Trophoblast cell (in vitro differentiated cells and primary cell): ENCODE measurements around the gene OSCP1.
A peak's percentile ranks its signal among the peaks of the same experiment; 100 is the strongest.

ENCODE experiments used
- DNase-seq, 2 donors: peaks; one replicate each; pipeline ENCODE4 v3.0.0-alpha.2; 2016
- H2AFZ ChIP-seq: 2 replicates; pipeline ENCODE4 v1.6.1; 2013; ENCODE audit warnings: low read length, moderate library complexity, mild to moderate bottlenecking; ENCODE audit not compliant: insufficient read depth, poor library complexity
- H2AK5ac ChIP-seq: 2 replicates; pipeline ENCODE4 v1.6.1; 2013; ENCODE audit warnings: mild to moderate bottlenecking, low read length
- H2BK120ac ChIP-seq: 2 replicates; pipeline ENCODE4 v1.6.1; 2013; ENCODE audit warnings: low read length, mild to moderate bottlenecking, moderate library complexity; ENCODE audit not compliant: insufficient read depth, poor library complexity
- H2BK12ac ChIP-seq: 2 replicates; pipeline ENCODE4 v1.6.1; 2013; ENCODE audit warnings: mild to moderate bottlenecking, low read length, moderate library complexity
- H2BK5ac ChIP-seq: 2 replicates; pipeline ENCODE4 v1.6.1; 2013; ENCODE audit warnings: low read length, low read depth, moderate library complexity, mild to moderate bottlenecking; ENCODE audit not compliant: poor library complexity
- H3K14ac ChIP-seq: 2 replicates; pipeline ENCODE4 v1.6.1; 2013; ENCODE audit warnings: mild to moderate bottlenecking, low read length
- H3K18ac ChIP-seq: 2 replicates; pipeline ENCODE4 v1.6.1; 2013; ENCODE audit warnings: mild to moderate bottlenecking, low read length
- H3K23ac ChIP-seq: 2 replicates; pipeline ENCODE4 v1.6.1; 2013; ENCODE audit warnings: low read length
- H3K27ac ChIP-seq: 2 replicates; pipeline ENCODE4 v1.5.1; 2013; ENCODE audit warnings: low read depth, mild to moderate bottlenecking, inconsistent platforms, low read length, moderate library complexity
- H3K27me3 ChIP-seq: 2 replicates; pipeline ENCODE4 v1.6.1; 2013; ENCODE audit warnings: inconsistent platforms, mild to moderate bottlenecking, low read length, moderate library complexity; ENCODE audit not compliant: insufficient read depth
- H3K36me3 ChIP-seq, 2 experiments: 1 replicate in 1 of 2; 2 replicates in 1 of 2; pipeline ENCODE4 v1.6.1; 2013; ENCODE audit warnings: low read length in 2 of 2, mild to moderate bottlenecking in 2 of 2, moderate library complexity in 1 of 2; ENCODE audit not compliant: insufficient read depth in 2 of 2, control insufficient read depth in 1 of 2
- H3K4ac ChIP-seq: 2 replicates; pipeline ENCODE4 v1.6.1; 2013; ENCODE audit warnings: low read depth, mild to moderate bottlenecking, low read length, moderate library complexity
- H3K4me1 ChIP-seq, 2 experiments: 1 replicate in 1 of 2; 2 replicates in 1 of 2; pipeline ENCODE4 v1.6.1; 2013; ENCODE audit warnings: low read length in 2 of 2, mild to moderate bottlenecking in 2 of 2, moderate library complexity in 1 of 2; ENCODE audit not compliant: insufficient read depth in 2 of 2, control insufficient read depth in 1 of 2
- H3K4me2 ChIP-seq: 2 replicates; pipeline ENCODE4 v1.6.1; 2013; ENCODE audit warnings: inconsistent platforms, mild to moderate bottlenecking, low read length, moderate library complexity
- H3K4me3 ChIP-seq: 2 replicates; pipeline ENCODE4 v1.5.1; 2013; ENCODE audit warnings: mild to moderate bottlenecking, low read depth, low read length, inconsistent platforms
- H3K79me1 ChIP-seq: one replicate; pipeline ENCODE4 v1.6.1; 2013; ENCODE audit warnings: low read length
- H3K79me2 ChIP-seq: 2 replicates; pipeline ENCODE4 v1.6.1; 2013; ENCODE audit warnings: low read length, mild to moderate bottlenecking; ENCODE audit not compliant: control insufficient read depth, insufficient read depth, poor library complexity
- H3K9ac ChIP-seq: 2 replicates; pipeline ENCODE4 v1.6.1; 2013; ENCODE audit warnings: mild to moderate bottlenecking, low read length
- H3K9me3 ChIP-seq: 2 replicates; pipeline ENCODE4 v1.6.1; 2013; ENCODE audit warnings: low read depth, mild to moderate bottlenecking, control low read depth, inconsistent platforms, low read length; ENCODE audit not compliant: insufficient read depth
- H4K12ac ChIP-seq: 2 replicates; pipeline ENCODE4 v1.6.1; 2013; ENCODE audit warnings: low read depth, mild to moderate bottlenecking, low read length, moderate library complexity
- H4K8ac ChIP-seq: 2 replicates; pipeline ENCODE4 v1.6.1; 2013; ENCODE audit warnings: low read depth, mild to moderate bottlenecking, low read length, moderate library complexity
- H4K91ac ChIP-seq: one replicate; pipeline ENCODE4 v1.6.1; 2013; ENCODE audit warnings: low read depth, mild to moderate bottlenecking, low read length, moderate library complexity
- whole genome bisulfite sequencing: extraction: QIAGEN DNeasy Blood & Tissue Kit; methylation state at CpG from one replicate; pipeline ENCODE4 v1.1.7; 2013; ENCODE audit warnings: missing lambda C conversion rate; ENCODE audit not compliant: insufficient read length, insufficient coverage; ENCODE audit errors: extremely low coverage; 5-methylcytosine and 5-hydroxymethylcytosine counted together

The OSCP1 gene

GRCh38 chr1:36415661-36416326, 34.5 kb downstream of the OSCP1 start:
- H4K91ac ChIP-seq, result no peak overlapping the region
- no peaks in the 10 kb centered on the region for H3K79me1 ChIP-seq
- H2BK12ac ChIP-seq, result no peak overlapping the region
- H2AFZ ChIP-seq, result no peak overlapping the region
- peaks cover 0 to 5% of the 10 kb centered on the region in 2 experiments for H3K36me3 ChIP-seq
- no peak overlapping the region for H3K18ac ChIP-seq
- no peak overlapping the region for H4K8ac ChIP-seq
- H3K27ac ChIP-seq, result no peak overlapping the region
- H3K27me3 ChIP-seq, result no peaks in the 10 kb centered on the region
- peak; percentile 84 to 95 for DNase-seq
- no peak overlapping the region for H2AK5ac ChIP-seq
- H3K23ac ChIP-seq, result no peak overlapping the region
- no peak overlapping the region for H3K4me3 ChIP-seq
- peaks cover 2% of the 10 kb centered on the region for H3K9me3 ChIP-seq
- H3K79me2 ChIP-seq, result no peaks in the 10 kb centered on the region
- no peak overlapping the region for H3K4ac ChIP-seq
- H3K9ac ChIP-seq, result no peak overlapping the region
- no peak overlapping the region for H3K4me2 ChIP-seq
- no peak overlapping the region for H3K14ac ChIP-seq
- H2BK5ac ChIP-seq, result no peak overlapping the region
- no peaks in the 10 kb centered on the region for H3K4me1 ChIP-seq
- H2BK120ac ChIP-seq, result no peak overlapping the region
- no peak overlapping the region for H4K12ac ChIP-seq
- no CpG with 5 or more reads among the region's 15 CpGs for WGBS

- no peak overlapping the region for H3K18ac ChIP-seq
- no peak overlapping the region for H3K9ac ChIP-seq
- H4K12ac ChIP-seq, result no peak overlapping the region
- H4K8ac ChIP-seq, result no peak overlapping the region
- H3K79me2 ChIP-seq, result no peaks in the 10 kb centered on the region
- no peaks in the 10 kb centered on the region for H3K4me1 ChIP-seq
- H2AFZ ChIP-seq, result no peak overlapping the region
- no peak overlapping the region for H2BK5ac ChIP-seq
- no peak overlapping the region for H2AK5ac ChIP-seq
- peaks cover 2% of the 10 kb centered on the region for H3K9me3 ChIP-seq
- H3K23ac ChIP-seq, result no peak overlapping the region
- H3K79me1 ChIP-seq, result no peaks in the 10 kb centered on the region
- no peak overlapping the region for H3K4ac ChIP-seq
- no peak overlapping the region for H3K4me3 ChIP-seq
- WGBS, result no CpG with 5 or more reads among the region's 4 CpGs
- no peak overlapping the region for H2BK120ac ChIP-seq
- H3K14ac ChIP-seq, result no peak overlapping the region
- no peak overlapping the region for H3K4me2 ChIP-seq
- no peaks in the 10 kb centered on the region for H3K27me3 ChIP-seq
- H2BK12ac ChIP-seq, result no peak overlapping the region
- no peak overlapping the region for H3K27ac ChIP-seq
- no peak overlapping the region for H4K91ac ChIP-seq
- no peak for DNase-seq
- H3K36me3 ChIP-seq, result peaks cover 0 to 5% of the 10 kb centered on the region in 2 experiments
These were observed 35.9 kb downstream of the OSCP1 start for GRCh38 chr1:36414384-36414783.

GRCh38 chr1:36411674-36412648, 38.3 kb downstream of the OSCP1 start:
- Histone ChIP-seq H3K4ac (no peak overlapping the region), H3K4me3 (no peak overlapping the region), H3K4me1 (peaks cover 0 to 8% of the 10 kb centered on the region in 2 experiments), H3K18ac (no peak overlapping the region), H3K14ac (no peak overlapping the region), H3K27me3 (no peaks in the 10 kb centered on the region), H2BK5ac (no peak overlapping the region), H4K8ac (no peak overlapping the region), H3K9ac (no peak overlapping the region), H2BK120ac (no peak overlapping the region), H3K79me2 (no peaks in the 10 kb centered on the region), H2AK5ac (no peak overlapping the region), H4K91ac (no peak overlapping the region), H3K36me3 (peaks cover 0 to 5% of the 10 kb centered on the region in 2 experiments), H3K23ac (no peak overlapping the region), H2BK12ac (no peak overlapping the region), H3K27ac (no peak overlapping the region), H4K12ac (no peak overlapping the region), H2AFZ (no peak overlapping the region), H3K79me1 (no peaks in the 10 kb centered on the region), H3K4me2 (no peak overlapping the region), H3K9me3 (peaks cover 2% of the 10 kb centered on the region)
- DNase-seq, result peak; percentile 38 to 50
- WGBS, result no CpG with 5 or more reads among the region's 11 CpGs

- Histone ChIP-seq H3K14ac (no peak overlapping the region), H2AFZ (no peak overlapping the region), H3K4me2 (no peak overlapping the region), H2BK5ac (no peak overlapping the region), H3K4me1 (peaks cover 0 to 8% of the 10 kb centered on the region in 2 experiments), H2AK5ac (no peak overlapping the region), H3K9ac (no peak overlapping the region), H3K79me2 (no peaks in the 10 kb centered on the region), H3K18ac (no peak overlapping the region), H3K27ac (peak overlapping the region; percentile 45), H3K36me3 (peaks cover 0 to 2% of the 10 kb centered on the region in 2 experiments), H4K91ac (no peak overlapping the region), H2BK120ac (no peak overlapping the region), H3K9me3 (no peaks in the 10 kb centered on the region), H3K79me1 (no peaks in the 10 kb centered on the region), H4K12ac (no peak overlapping the region), H4K8ac (no peak overlapping the region), H3K27me3 (no peaks in the 10 kb centered on the region), H3K4me3 (no peak overlapping the region), H3K4ac (no peak overlapping the region), H2BK12ac (no peak overlapping the region), H3K23ac (no peak overlapping the region)
- no CpG with 5 or more reads among the region's 2 CpGs for WGBS
- DNase-seq, result peak; percentile 90 to 95
These were observed 41.8 kb downstream of the OSCP1 start for GRCh38 chr1:36408479-36408878.
